GM19043 (cell line): ENCODE results near the gene SLC25A5.
A peak's percentile ranks its signal among the peaks of the same experiment; 100 is the strongest.
"Not testable (repeated sequence)": the region's sequence is repeated elsewhere in the genome, so short reads cannot be mapped to it uniquely, and the experiment has no call there.

Experiments
- ATAC-seq: cut with Tn5 transposase; IDR thresholded peaks from one replicate; pipeline ENCODE4 v1.9.1; 2021; ENCODE audit warnings: low read depth; ENCODE audit not compliant: unreplicated experiment

Gene SLC25A5

GRCh38 chrX:119467842-119468550, at the start of gene SLC25A5:
Gene SLC25A5 (plus strand): TSS chrX:119468444. CDS start chrX:119468516, 72 bp downstream.
- peak; percentile 87 for ATAC-seq

GRCh38 chrX:119419146-119419545, 49.1 kb upstream of the SLC25A5 start:
- ATAC-seq = no peak

GRCh38 chrX:119419898-119420297, 48.3 kb upstream of the SLC25A5 start:
- no peak for ATAC-seq

GRCh38 chrX:119421016-119421705, 47.1 kb upstream of the SLC25A5 start:
- ATAC-seq = no peak

DNA sequence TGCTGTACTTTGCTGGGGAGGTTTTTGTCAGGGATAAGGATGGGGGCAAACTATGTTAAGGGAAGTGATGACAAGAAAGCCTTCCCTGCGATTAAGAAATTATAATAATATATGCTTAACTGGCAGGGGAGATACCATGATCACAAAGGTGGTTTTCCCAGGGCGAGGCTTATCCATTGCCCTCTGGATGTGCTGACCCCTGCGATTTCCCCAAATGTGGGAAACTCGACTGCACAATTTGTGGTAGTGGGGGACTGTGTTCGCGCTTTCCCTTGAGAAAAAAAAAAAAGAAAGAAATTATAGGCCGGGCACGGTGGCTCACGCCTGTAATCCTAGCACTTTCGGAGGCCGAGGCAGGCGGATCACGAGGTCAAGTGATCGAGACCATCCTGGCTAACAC, 44.6 kb upstream of the SLC25A5 start:
- no peak for ATAC-seq

GRCh38 chrX:119424999-119425398, 43.2 kb upstream of the SLC25A5 start:
- ATAC-seq = no peak

DNA sequence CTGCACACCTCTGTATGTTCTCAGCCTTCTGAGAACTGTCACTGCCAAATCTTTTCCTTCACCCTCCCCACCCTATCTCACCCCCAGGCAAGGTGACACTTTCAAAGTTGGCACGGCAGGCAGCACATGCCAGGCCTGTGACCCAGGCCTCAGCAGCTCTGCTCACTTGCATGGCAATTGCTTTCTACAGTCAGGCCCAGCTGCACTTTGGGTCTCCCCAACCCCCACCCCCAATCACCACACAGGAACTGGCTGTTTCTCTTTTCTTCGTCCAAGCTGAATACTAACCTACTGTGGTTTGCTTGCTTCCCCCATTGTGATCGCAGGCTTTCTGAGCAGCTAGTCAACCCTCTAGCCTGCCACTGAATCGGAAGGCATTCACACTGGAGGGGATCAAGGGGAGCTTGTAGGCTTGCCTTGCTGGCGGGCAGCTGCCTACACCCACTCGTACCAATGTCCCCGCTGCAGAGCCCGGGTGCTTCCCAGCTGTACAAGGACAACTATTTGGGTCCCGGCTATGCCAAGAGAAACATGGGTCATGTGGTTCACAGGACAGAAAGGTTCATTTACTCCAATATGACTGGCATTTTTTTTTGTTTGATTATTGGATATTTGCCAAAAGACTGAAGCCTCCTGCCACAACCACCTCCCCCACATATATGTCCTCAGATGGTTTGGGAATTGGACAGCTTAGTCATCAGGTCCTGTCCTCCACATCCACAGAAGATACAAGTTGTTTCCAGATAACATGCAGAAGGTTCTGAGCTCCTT, 41.0 kb upstream of the SLC25A5 start:
- ATAC-seq = peak; percentile 88

GRCh38 chrX:119427795-119428185, 40.5 kb upstream of the SLC25A5 start:
- ATAC-seq = no peak

DNA sequence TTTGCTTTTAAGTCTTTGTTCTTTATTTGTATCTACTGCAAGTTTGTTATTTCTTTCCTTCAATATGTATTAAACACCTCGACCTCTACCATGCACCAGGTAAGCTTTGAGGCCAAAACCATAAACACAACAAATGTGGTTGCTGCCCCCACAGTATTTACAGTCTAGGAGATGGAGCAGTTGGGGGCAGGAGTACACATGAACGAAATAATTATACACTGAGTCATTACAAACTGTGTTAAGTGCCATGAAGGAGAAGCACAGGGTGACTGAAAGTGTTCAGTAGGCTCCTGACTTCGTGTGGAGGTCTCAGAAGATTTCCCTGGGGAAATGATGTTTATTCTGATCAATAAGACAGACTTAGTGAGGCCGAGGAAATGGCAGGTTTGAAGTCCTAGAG, 38.8 kb upstream of the SLC25A5 start:
- ATAC-seq = no peak

- ATAC-seq = not testable (repeated sequence)
Observed at GRCh38 chrX:119441295-119441694, 26.9 kb upstream of the SLC25A5 start.

DNA sequence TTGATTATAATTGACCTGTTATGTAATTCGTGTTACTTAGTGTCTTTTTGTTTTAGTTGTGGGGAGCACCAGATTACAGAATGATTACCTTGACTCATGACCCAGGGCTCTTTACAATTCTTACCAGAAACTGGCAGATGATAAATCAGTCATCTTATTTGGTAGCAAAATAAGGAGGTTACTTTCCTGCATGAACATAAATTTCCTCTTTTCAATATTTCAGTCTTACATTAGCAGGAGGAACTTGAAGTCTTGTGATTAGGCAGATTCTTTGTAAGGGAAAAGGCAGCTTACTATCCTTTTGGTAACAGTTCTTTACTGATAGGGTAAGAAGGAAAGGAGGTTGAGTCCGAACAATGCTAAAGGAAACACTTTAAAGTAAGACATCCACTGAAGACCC, 26.0 kb upstream of the SLC25A5 start:
- ATAC-seq = no peak

DNA sequence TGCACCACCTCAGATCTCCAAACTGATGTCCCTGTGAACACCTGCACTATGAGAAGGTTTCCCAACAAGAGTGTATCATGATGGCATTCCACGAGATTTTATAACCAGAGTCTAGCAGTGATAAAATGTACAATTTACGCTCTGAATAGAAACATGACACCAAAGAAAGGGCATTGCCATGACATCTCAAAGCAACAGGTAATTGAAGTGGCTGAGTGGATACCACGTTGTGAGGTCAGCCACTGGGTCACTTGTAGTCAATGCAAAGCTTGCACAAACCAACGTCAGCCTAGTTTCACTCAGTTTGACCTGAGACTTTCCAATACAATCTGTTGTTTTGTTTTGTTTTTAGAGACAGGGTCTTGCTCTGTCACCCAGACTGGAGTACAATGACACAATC, 15.0 kb upstream of the SLC25A5 start:
- ATAC-seq = no peak

DNA sequence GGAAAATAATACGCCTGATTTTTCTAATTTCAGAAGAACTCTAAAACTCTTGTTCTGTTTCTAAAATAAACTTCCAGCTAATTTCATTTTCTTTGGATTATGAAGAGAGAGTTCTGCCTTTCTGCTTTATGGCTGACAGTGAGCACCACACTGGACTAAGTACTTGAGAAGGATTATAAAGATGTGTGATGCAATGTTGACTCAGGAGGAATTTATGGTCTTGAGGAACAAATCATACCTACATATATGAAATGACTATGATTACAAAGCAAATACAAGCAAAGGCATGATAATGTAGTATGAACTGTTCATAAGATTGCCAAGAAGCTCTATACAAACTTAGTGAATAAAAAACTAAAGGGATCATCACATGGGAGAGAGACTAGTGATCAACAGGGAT, 13.0 kb upstream of the SLC25A5 start:
- ATAC-seq = no peak

DNA sequence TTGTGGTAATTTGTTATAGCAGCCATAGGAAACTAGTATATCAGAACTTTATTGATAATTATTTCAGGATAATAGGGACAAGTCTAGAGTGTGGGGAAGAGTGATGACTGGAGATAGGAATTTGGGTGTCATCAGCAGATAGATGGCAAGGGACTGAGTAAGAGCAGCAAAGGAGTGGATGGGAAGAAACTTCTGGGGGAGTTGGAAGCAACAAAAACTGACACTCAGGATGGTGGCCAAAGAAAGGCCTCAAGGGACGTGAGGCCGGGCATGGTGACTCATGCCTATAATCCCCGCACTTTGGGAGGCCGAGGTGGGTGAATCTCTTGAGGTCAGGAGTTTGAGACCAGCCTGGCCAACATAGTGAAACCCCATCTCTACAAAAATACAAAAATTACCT, 9.1 kb upstream of the SLC25A5 start:
- ATAC-seq = no peak

- no peak for ATAC-seq
Observed at GRCh38 chrX:119465555-119465954, 2.7 kb upstream of the SLC25A5 start.

DNA sequence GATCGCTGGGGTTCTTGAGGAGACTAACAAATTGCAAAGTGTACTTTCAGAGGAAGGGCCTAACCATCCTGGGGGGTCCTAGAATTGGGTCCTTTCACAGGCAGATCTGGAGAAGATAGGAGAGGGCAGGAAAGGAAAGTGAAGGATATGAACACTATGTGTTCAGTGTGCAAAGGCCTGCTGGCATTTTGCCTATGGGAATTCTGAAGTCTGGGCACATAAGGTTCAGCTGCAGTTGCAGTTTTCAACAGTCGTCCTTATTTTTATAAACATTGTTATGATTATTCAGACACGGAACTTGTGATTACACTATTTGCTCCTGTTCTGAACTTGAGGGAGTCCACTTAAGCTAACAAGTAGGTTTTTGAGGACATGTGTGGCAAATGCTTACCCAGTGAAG, 1.3 kb upstream of the SLC25A5 start:
- no peak for ATAC-seq

GRCh38 chrX:119467433-119467832, 811 bp upstream of the SLC25A5 start:
- no peak for ATAC-seq

DNA sequence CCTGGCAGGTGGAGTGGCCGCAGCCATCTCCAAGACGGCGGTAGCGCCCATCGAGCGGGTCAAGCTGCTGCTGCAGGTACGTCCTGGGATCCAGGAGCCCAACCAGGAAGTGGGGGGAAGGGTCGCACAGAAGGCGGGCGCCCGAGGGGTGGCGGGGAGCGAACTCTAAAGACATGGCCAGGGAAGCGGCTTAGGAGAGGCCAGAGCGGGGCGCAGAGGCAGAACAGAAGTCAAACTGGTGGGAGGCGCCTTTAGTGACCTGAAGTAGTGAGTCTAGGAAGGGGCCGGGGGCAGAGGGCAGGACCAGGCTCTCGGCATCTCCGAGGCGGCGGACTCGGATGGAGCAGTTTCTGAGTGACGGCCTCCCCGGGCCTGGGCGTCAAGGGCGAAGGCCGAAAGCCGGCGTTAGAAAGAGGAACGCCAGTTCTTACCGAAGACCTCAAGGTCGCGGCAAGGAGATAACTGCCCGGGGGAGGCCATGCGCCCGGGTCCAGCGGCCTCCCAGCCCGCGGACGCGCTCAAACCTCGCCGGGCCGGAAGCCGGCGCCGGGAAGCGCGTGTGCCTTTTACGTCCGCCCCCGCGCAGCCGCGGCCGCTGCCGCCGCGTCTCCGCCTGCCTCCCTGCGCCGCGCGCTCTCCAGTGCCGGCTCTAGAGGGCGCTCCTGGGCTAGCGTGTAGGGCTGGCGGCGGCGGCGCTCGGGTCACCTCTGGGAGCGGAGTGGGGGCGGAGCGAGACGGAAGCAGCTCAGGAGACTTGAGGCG, 488 bp downstream of the SLC25A5 start:
- ATAC-seq = peak; percentile 57

DNA sequence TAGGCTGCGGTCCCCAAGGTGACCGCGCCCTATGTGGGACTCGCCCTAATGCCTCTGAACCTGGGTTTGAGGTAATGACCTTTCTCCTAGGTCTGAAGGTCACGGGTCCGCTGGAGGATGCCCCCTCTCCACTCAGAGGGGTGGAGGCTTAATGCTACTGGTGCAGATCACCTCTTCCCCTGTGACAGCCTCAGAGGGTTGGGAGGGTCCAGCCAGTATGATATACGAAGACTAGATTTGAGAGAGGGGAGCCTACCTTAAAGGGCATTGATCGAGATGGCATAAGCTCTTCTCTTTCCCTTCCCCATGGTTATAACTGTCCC, 1.0 kb downstream of the SLC25A5 start:
- no peak for ATAC-seq

- ATAC-seq = no peak
Observed at GRCh38 chrX:119474615-119475388, 6.6 kb downstream of the SLC25A5 start.
